GM21390 (cell line): ENCODE results near the gene RPL21.
"Not testable (repeated sequence)": the region's sequence is repeated elsewhere in the genome, so short reads cannot be mapped to it uniquely, and the experiment has no call there.

Experiments
- ATAC-seq: cut with Tn5 transposase; IDR thresholded peaks from one replicate; pipeline ENCODE4 v1.9.1; 2021; ENCODE audit not compliant: unreplicated experiment

RPL21 gene

DNA sequence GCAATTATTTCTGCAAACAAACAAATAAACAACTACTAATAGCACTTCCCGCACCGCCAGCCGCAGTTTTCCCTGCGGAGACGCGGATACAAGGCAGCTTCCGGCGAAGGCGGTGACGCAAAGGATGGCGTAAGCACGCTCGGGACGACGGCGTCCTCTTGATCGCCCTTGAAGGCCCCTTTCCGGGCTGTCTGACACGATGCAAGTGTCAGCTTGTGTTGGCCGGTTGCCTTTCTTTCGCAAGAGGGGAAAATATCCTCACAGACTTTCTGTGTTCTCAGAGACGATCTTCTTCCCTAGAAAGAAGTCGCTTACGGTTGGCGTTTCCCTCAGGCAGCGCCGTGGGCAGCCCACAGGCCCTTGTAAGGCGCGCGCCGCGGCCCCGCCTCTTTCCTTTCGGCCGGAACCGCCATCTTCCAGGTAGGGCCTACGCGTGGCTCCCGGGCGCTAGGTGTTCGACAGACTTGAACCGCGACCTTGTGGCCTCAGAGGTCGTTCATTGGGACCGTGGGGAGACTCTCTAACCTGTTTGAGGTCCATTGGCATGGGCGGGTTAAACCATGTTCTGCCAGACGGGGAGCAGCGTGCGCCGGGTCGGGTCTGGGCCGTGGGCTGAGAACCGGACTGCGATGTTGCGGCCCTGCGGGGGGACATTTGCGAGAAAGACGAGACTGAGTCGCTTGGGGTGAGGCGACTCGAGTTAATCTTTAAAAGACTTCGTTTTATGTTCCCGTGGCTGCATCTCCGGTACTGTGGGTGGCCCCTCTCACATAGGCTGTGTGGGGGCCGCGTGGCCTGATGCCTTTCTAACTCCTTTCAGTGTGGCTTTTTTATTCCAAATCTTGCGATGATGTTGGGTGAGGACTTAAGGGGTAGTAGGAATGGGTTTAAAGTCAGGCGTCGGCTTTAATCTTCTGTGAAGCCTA lies at the start of gene RPL21:
Gene RPL21, plus strand, starts transcription at position 393 of the 926 bp plus-strand sequence. CDS start 2,219 bp downstream, outside the sequence.
- peak; percentile 91 for ATAC-seq

DNA sequence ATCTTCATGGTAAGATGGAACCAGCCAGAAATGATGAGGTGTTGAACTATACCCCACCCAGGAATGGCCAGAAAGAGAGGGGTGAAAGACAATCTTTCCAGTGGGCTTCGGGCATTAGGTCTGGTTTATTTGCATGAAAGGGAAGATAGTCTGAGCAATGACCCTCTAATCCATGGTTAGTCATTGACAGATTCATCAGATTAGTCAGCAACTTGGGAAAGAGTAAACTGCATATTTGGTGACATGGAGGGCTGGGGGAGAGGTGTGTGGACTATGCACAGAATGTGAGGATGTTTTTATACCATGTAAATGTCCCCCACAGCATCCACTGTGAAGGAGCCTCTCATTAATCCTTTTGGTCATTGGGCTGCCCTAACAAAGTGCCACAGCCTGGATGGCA lies 49.7 kb upstream of the RPL21 start:
- no peak for ATAC-seq

DNA sequence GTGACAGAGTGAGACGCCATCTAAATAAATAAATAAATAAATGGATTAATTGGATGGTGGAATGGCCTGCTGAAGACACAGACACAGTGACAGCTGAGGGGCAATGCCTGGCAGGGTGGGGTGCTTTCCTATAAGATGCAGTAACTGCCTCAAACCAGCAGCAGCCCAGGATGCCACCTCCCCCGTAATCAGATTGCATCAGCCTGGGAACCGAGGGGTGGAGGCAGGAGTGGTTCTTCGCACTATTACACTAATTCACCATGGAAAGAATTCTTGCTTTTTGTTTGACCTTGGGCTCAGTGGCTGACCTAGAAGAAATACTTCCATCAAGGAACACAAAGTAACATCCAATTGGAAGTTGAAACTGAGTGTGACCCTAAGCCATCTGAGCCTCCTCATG lies 48.2 kb upstream of the RPL21 start:
- no peak for ATAC-seq

DNA sequence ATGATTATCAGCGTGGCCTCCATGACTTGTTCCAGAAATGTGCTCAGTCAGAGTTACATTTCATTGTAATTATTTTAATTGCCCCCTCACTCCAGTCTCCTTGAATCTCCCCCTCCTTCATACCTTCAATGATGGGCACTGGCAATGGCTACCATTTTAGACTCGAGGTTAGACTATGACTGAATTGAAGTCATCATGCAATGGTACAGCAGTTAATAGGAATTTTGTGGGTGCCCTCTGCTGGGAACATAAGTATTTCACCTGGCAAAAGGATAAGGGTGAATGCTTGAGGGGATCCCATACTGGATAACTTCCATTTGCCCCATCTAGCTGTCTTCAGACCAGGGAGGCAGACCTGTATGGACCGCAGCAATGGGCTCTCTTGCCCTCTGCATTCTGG lies 47.5 kb upstream of the RPL21 start:
- no peak for ATAC-seq

DNA sequence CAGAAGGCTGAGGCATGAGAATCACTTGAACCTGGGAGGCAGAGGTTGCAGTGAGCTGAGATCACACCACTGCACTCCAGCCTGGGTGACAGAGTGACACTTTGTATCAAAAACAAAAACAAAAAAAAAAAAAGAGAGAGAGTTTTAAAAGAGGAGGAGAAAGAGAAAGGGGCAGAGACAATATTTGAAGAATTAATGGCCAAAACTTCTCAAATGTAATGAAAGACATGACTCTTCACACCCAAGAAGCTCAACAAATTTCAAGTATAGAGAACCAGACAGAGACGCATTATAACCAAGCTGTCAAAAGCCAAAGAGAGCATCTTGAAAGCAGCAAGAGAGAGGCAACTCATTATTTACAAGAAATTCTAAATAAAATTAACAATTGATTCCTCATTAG lies 42.8 kb upstream of the RPL21 start:
- ATAC-seq, result no peak

DNA sequence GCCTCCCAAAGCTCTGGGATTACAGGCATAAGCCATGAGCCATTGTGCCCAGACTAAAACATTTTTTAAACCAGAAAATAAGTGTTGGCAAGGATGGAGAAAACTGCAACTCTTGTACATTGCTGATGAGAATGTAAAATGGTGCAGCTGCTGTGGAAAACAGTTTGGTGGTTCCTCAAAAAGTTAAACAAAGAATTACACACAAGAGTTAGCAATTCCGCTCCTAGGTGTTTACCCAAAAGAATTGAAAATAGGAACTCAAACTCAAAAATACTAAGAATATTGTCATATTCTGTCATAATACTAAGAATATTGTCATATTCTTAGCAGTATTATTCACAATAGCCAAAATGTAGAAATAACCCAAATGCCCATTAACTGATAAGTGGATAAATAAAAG lies 40.1 kb upstream of the RPL21 start:
- no peak for ATAC-seq

DNA sequence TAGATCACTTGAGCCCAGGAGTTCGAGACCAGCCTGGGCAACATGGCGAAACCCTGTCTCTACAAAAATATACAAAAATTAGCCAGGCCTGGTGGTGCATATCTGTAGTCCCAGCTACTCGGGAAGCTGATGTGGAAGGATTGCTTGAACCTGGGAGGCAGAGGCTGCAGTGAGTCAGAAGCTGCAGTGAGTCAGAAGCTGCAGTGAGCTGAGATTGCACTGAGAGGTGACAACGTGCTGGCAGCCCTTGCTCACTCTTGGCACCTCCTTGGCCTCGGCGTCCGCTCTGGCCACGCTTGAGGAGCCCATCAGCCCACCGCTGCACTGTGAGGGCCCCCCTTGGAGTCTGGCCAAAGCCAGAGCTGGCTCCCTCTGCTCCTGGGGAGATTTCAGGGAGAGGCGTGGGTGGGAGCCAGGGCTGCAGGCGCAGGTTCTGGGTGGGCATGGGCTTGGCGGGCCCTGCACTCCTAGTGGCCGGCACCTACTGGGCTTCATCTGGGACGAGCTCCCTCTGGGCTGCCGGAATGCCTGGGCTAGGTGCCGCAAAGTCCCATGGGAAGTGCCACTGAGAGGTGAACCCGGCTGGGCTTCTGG lies 39.5 kb upstream of the RPL21 start:
- ATAC-seq, result no peak

DNA sequence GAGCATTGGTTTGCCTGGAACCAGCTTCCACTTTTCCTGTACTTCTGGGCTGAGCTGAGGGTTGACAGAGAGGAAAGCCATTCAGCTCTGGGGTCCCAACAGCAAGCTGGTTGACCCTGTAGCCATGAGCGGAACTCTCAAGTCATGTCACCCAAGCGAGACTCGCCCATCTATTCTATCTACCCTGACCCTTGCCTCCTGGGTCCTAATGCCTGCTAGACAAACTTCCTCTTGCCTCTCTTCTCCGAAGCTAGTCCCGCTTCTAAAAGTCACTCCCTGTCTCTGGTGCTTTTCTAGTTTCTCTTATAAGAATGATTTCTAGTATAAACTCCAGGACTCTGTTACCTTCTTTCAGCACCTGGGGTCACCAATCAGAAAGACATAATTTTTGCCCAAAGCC lies 38.0 kb upstream of the RPL21 start:
- not testable (repeated sequence) for ATAC-seq

DNA sequence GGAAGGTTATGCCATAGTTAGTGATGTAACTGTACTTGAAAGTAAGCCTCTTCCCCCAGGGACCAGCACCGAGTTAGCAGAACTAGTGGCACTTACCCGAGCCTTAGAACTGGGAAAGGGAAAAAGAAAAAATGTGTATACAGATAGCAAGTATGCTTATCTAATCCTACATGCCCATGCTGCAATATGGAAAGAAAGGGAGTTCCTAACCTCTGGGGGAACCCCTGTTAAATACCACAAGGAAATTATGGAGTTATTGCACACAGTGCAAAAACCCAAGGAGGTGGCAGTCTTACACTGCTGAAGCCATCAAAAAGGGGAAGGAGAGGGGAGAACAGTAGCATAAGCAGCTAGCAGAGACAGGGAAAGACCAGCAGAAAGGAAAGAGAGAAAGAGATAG lies 33.6 kb upstream of the RPL21 start:
- not testable (repeated sequence) for ATAC-seq

DNA sequence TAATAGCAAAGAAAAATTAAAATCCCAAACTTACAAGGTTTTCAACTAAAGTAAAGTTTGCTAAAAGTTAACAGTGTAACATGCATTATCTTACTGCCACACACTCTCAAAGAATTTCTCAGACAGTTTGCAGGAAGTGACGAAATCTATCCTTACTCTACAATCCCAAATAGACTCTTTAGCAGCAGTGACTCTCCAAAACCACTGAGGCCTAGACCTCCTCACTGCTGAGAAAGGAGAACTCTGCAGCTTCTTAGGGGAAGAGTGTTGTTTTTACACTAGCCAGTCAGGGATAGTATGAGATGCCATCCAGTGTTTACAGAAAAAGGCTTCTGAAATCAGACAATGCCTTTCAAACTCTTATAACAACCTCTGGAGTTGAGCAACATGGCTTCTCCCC lies 32.5 kb upstream of the RPL21 start:
- not testable (repeated sequence) for ATAC-seq

DNA sequence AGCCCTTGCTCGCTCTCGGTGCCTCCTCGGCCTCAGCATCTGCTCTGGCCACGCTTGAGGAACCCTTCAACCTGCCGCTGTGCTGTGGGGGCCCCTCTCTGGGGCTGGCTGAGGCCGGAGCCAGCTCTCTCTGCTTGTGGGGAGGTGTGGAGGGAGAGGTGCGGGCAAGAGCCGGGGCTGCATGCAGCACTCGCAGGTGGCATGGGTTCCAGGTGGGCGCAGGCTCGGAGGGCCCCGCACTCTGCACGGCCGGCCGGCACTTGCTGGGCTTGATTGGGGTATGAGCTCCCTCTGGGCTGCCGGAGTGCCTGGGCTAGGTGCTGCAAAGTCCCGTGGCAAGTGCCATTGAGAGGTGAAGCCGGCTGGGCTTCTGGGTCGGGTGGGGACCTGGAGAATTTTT lies 31.7 kb upstream of the RPL21 start:
- ATAC-seq, result no peak

DNA sequence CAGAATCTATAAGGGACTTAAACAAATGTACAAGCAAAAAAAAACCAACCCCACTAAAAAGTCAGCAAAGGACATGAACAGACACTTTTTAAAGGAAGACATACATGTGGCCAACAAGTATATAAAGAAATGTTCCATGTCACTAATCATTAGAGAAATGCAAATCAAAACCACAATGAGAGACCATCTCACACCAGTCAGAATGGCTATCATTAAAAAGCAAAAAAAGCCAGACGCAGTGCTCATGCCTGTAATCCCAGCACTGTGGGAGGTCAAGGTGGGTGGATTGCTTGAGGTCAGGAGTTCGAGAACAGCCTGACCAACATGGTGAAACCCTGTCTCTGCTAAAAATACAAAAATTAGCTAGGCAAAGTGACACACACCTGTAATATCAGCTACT lies 29.3 kb upstream of the RPL21 start:
- peak; percentile 53 for ATAC-seq

DNA sequence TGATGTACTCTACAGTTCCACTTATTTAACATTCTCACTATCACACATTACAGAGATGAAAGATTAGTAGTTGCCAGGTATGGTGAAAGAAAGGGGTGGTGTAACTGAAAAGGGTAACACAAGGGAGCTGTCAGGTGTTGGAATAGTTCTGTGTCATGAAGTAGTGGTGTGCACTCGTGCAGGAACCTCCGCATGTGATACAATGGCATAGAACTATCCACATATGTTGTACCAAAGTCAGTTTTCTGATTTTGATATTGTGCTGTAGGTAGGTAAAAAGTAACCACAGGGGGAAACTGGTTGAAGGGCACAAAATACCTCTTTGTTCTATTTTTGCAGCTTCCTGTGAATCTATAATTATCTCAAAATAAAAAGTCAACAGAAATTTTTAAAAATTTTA lies 24.4 kb upstream of the RPL21 start:
- ATAC-seq, result no peak

DNA sequence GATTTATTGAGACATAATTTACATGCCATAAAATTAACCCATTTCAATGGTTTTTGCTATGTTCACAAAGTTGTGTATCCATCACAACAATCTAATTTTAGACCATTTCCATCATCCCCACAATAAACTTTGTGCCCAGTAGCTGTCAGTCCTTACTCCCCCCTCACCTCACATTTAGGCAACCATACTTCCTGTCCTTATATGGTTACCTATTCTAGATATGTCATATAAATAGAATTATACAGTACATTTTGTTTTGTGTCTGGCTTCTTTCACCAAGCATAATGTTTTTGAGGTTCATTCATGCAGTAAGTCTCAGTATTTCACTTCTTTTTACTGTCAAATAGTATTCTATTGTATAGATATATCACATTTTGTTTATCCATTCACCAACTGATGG lies 23.2 kb upstream of the RPL21 start:
- no peak for ATAC-seq

DNA sequence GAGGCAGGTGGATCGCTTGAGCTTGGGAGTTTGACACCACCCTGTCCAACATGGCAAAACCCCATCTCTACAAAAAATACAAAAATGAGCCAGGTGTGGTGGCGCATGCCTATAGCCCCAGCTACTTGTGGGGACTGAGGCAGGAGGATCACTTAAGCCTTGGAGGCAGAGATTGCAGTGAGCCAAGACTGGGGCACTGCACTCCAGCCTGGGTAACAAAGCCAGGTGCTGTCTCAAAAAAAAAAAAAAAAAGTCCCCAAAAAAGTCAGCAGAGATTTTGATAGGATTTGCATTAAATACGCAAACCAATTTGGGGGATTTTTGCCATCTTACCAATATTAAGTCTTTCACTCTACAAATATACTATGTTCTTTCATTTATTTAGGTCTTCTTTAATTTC lies 21.7 kb upstream of the RPL21 start:
- ATAC-seq, result no peak

DNA sequence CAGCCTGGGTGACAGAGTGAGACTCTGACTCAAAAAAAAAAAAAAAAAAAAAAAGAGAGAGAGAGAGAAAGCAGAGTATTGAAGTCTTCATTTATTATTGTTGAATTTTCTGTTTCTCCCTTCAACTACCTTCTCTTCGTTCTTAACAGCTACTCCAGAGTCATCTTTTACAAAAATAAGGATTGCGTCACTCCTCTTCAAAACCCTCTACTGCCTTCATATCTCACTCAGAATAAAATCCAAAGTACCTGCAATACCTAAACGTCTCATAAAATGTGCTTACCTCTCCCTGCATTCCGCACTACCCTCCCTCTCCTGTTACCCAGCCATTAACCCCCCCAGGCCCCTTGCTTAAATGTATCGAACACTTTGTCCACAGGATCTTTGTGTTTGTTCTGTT lies 17.4 kb upstream of the RPL21 start:
- no peak for ATAC-seq

DNA sequence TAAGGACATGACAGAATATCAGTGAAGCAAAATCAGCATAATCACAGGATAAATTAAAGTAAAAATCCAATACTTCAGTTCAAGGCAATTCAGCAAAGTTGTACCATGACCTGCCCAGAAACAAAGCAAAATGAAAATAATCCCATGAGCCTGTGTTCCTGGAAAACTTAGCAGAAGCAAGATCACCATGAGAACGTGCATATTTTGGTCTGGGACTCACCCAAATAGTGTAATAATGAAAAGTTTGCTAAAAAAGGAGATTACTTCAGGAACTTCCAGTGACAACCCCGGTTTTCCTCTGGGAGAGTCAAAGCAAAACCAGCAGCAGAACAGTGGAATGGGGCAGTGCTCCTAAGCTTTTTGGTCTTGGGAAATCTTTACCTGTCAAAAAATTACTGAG lies 14.9 kb upstream of the RPL21 start:
- no peak for ATAC-seq

DNA sequence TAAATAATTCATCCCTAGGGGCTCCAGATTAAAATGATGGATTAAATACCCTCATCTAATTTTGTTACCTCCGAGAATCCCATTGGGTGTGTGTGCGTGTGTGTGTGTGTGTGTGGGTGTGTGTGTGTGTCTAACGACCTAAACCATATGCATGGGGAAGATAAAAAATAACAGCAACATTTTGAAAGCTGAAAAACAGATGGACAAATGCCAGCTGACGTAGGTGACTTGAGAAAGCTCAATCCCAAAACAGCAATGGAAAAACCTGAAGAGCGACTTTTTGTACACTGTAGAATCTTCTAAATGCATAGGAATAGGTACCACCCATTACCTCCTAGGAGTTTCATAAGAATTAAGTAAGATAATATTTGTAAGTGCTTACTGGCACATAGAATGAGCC lies 8.7 kb upstream of the RPL21 start:
- no peak for ATAC-seq

DNA sequence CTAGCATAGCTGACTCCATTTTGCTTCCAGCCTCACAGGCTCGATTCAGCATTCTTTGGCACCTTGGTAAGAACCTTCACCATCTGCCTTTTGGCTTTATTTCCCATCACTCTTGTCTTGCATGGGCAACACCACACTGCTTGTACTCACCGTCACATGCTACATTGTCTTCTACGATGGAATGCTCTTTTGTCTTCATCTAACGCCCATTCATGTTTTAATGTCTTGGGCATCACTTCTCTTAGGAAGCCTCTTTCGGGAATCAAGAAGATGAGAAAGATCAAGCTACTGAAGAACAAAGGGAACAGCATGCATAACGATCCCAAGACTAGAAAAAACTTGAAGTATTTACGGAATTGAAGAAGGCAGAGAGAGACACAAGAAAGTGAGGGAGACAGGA lies 5.7 kb upstream of the RPL21 start:
- ATAC-seq, result no peak

DNA sequence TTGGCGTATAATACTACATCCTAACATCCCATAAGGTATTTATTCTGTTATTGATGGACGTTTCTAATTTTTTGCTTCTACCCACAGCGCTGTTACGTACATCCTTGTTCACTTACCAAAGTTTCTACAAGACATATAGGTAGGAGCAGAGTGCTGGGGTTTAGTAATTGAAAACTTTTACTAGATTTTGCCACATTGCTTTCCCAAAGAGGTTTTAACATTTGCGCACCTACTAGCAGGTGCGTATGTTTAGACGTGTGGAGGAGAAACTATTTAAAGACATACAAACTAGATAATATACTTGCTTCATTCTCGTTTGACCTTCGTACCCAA lies 559 bp upstream of the RPL21 start:
- ATAC-seq, result peak; percentile 5

DNA sequence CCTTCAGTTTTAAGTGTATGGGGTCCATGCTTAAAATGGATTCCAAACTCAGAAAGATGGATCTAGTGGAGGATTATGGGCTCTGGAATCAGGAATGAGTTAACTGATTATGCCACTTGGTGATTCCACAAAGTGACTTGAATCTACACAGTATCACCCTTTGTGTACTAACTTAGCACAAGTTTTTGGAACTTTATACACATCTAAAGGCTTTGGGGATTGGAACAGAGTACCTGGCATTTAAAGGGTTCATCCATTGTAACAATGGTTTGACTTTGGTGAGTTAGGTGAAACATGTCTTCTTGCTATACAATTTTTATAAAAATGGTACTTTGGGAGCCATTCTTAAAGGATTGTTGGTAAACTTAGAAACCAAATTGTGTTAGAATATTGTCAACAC lies 1.1 kb downstream of the RPL21 start:
- ATAC-seq, result no peak

DNA sequence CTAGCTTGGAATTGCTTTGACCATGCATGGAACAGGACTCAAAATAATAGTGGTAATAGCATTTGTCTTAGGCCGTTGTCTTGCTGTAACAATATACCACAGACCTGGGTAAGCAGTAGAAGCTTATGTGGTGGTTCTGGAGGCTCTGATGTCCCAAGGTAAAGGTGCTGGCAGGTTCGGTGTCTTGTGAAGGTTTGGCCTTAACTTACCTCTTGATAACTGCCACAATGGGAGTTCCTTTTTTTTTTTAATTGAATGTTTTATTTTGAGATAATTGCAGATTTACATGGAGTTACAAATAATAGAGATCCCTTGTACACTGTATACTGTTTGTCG lies 5.8 kb downstream of the RPL21 start:
- no peak for ATAC-seq
